Epithelial cell of esophagus (primary cell): ENCODE results near the gene GRK5.

Experiments used
- DNase-seq: peaks from one replicate; pipeline ENCODE4 v3.0.0; 2010; ENCODE audit warnings: low read depth
- H3K4me3 ChIP-seq: 2 replicates; pipeline ENCODE4 v1.5.1; 2011; ENCODE audit warnings: mild to moderate bottlenecking, low read length, control low read depth
- TF ChIP-seq, protein P1 (sequence below): IDR thresholded peaks from 2 replicates; pipeline ENCODE4 v1.5.1; 2011; ENCODE audit warnings: low read depth, mild to moderate bottlenecking, low read length, control low read depth, inconsistent platforms; ENCODE audit not compliant: insufficient read depth; ENCODE audit errors: missing control alignments

The GRK5 gene

GRCh38 chr10:119358152-119358512 is 150.8 kb downstream of the GRK5 start:
- no peak for DNase-seq
- TF ChIP-seq, protein P1, sequence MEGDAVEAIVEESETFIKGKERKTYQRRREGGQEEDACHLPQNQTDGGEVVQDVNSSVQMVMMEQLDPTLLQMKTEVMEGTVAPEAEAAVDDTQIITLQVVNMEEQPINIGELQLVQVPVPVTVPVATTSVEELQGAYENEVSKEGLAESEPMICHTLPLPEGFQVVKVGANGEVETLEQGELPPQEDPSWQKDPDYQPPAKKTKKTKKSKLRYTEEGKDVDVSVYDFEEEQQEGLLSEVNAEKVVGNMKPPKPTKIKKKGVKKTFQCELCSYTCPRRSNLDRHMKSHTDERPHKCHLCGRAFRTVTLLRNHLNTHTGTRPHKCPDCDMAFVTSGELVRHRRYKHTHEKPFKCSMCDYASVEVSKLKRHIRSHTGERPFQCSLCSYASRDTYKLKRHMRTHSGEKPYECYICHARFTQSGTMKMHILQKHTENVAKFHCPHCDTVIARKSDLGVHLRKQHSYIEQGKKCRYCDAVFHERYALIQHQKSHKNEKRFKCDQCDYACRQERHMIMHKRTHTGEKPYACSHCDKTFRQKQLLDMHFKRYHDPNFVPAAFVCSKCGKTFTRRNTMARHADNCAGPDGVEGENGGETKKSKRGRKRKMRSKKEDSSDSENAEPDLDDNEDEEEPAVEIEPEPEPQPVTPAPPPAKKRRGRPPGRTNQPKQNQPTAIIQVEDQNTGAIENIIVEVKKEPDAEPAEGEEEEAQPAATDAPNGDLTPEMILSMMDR = no peak
- H3K4me3 ChIP-seq = no peak overlapping the region

DNA sequence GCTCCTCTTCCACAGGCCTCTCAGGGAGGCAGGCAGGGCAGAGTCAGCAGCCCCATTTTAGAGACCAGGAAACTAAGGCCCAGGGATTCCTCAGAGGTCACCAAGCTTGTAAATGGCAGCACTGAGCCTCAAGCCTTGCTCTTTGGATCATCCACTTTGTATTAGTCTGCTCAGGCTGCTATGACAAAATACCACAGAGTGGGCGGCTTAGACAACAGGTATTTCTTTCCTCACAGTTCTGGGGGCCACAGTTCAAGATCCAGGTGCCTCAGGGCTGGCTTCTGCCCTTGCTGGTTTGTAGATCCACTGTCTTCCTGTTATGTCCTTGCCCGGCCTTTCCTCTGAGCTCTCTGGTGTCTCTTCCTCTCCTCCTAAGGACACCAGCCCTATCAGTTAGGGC is 151.2 kb downstream of the GRK5 start:
- TF ChIP-seq, protein P1 = no peak
- DNase-seq = no peak
- no peak overlapping the region for H3K4me3 ChIP-seq

DNA sequence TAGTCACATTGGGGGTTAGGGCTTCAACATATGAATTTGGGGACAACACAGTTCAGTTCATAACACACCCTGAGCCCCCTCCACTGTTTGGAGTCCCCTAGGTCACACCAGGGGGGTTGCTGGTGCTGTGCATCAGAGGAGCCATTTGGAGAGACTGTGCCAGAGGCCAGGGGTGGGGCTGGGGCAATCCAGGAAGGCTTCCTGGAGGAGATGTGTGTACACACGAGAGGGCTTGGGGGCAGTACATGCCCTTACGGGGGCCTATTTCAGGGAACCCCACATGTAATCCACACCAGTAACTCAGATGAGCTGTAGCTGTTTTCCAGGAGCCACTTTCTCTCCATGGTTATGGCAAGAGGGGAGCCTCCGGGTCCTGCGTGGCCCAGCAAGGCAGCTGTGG is 151.7 kb downstream of the GRK5 start:
- DNase-seq = no peak
- H3K4me3 ChIP-seq = no peak overlapping the region
- TF ChIP-seq, protein P1 = no peak

DNA sequence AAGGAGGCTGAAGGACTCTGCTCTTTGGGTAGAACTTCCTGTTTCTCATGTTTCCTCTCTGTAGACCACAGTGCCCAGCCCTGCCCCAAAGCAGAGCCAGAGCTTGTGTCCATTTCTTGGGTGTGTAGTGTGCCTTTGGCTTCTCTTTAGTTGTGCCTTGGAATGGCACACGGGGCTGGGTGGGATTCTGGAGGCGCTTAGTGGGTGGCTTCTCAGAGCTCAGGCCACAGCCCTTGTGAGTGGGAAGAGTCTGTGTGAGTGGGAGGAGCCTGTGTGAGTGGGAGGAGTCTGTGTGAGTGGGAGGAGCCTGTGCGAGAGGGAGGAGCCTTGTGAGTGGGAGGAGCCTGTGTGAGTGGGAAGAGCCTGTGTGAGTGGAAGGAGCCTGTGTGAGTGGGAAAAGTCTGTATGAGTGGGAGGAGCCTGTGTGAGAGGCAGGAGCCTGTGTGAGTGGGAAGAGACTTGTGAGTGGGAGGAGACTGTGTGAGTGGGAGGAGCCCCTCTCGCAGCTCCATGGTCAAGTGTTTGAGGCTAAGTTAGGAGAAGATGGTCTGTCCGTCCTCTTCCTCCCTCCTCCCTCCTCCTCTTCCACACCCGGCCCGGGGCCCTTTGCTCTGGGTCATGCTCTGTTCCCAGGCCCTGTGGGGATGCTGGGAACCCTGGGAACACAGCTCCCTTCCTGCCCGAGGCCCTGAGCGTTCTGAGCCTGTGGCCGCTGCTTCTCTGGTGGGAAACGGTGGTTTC is 153.0 kb downstream of the GRK5 start:
- TF ChIP-seq, protein P1 = no peak
- H3K4me3 ChIP-seq = no peak overlapping the region
- DNase-seq = no peak

- TF ChIP-seq, protein P1 = no peak
- no peak overlapping the region for H3K4me3 ChIP-seq
- DNase-seq = no peak
These were observed 153.7 kb downstream of the GRK5 start for GRCh38 chr10:119361037-119361436.

DNA sequence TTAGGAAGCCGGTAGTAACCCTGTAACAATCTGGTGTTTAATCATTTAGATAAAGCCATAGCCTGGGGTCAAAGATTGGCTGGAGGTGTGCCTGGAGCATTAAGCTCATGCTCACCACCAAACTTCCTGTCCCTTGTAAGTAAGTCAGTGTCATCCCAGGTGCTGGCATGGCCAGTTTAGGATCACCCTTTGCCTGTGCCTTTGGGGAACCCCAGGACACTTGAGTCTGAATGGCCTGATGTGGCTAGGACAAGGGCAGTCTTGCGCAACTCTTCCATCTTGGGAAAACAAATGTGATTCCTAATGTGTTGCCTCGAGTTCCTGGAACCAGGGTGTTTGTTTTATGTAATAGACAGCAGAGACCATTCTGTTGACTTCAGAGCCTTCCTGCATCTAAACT is 154.8 kb downstream of the GRK5 start:
- H3K4me3 ChIP-seq = no peak overlapping the region
- TF ChIP-seq, protein P1 = no peak
- DNase-seq = no peak
